ENCODE data around the gene CTNND1.

The CTNND1 gene

DNA sequence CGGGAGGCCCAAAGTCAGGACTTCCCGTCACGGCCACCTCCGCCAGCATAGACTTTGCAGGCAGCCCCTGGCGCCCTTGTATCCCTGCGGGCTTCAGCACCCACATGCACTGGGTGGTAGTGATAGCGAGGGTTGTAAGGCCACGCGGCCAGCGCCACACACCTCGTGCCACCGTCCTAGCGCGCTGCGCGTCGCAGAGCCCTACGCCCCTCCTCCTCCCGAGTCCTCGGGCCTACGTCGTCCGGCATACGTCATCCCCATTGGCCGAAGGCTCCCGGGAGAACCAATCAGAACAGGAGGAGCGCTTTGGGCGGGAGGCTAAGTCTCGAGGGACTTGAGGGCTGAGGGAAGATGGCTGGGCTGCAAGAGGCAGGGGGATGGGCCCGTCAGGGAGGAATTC lies 8.6 kb upstream of the CTNND1 start:
- H3K27me3 ChIP-seq (replicated peaks; ENCODE audit: control insufficient read depth, insufficient read depth, low read length) = no peaks in the 10 kb centered on the region
- DNase-seq (ENCODE audit: extremely low read depth, insufficient read length) = no peak
- no peak overlapping the region for H3K4me3 ChIP-seq (replicated peaks; ENCODE audit: low read depth, low read length)
- H3K36me3 ChIP-seq (ENCODE audit: control insufficient read depth, insufficient read depth, low read length) = no peaks in the 10 kb centered on the region
- TF ChIP-seq, protein P1, sequence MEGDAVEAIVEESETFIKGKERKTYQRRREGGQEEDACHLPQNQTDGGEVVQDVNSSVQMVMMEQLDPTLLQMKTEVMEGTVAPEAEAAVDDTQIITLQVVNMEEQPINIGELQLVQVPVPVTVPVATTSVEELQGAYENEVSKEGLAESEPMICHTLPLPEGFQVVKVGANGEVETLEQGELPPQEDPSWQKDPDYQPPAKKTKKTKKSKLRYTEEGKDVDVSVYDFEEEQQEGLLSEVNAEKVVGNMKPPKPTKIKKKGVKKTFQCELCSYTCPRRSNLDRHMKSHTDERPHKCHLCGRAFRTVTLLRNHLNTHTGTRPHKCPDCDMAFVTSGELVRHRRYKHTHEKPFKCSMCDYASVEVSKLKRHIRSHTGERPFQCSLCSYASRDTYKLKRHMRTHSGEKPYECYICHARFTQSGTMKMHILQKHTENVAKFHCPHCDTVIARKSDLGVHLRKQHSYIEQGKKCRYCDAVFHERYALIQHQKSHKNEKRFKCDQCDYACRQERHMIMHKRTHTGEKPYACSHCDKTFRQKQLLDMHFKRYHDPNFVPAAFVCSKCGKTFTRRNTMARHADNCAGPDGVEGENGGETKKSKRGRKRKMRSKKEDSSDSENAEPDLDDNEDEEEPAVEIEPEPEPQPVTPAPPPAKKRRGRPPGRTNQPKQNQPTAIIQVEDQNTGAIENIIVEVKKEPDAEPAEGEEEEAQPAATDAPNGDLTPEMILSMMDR (IDR thresholded peaks at IDR 0.05; ENCODE audit: insufficient read depth, low read length, poor library complexity, severe bottlenecking) = no peak

DNA sequence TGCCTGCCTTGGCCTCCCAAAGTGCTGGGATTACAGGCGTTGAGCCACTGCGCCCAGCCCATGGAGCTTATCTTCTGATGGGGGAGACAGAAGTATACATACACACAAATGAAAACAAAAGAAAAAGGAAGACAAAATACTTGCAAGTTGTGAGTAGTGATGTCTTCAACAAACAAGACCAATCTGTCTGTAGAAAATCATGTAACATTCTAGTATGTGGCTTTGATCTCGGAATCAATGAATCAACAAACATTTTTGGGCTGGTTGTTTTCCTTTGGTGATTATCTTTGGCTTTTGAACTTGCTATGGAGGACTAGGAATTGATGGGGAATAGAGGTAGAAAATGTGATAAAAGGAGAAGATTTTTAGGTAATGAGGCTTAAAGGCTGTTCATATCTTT lies 3.4 kb upstream of the CTNND1 start:
- no peaks in the 10 kb centered on the region for H3K36me3 ChIP-seq (ENCODE audit: control insufficient read depth, insufficient read depth, low read length)
- DNase-seq (ENCODE audit: extremely low read depth, insufficient read length) = no peak
- no peaks in the 10 kb centered on the region for H3K27me3 ChIP-seq (replicated peaks; ENCODE audit: control insufficient read depth, insufficient read depth, low read length)
- H3K4me3 ChIP-seq (replicated peaks; ENCODE audit: low read depth, low read length) = no peak overlapping the region
- TF ChIP-seq, protein P1 (IDR thresholded peaks at IDR 0.05; ENCODE audit: insufficient read depth, low read length, poor library complexity, severe bottlenecking) = no peak

DNA sequence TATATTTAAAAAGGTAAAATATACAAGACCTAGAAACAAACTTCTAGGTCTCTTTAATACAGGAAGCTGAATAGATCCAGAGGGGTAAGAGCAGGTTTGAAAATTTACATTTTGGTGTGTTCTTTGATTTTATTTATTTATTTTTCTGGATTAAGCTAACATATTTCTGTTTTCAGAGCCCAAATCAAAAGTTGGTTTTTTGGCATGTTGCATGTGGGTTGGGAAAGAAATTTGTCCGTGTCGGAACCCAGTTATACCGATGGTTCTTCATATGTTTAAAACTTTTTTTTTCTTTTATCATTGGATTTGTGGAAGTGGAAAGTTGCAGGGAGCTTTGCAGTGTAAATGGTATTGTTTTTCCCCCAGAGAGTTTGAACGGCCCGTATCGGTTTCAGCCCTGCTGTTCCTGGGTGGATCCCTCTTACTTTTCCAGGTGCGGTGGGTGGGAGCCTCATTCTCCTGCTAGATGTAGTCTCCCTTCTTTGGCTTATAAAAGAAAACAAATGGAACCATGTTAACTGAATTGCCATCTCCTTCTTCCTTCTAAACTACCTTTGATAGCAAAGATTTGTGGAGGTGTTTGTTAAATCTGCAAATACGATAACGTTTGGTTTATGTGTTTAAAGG lies 746 bp downstream of the CTNND1 start:
- no peak for DNase-seq (ENCODE audit: extremely low read depth, insufficient read length)
- Histone ChIP-seq H3K4me3 (replicated peaks; ENCODE audit: low read depth, low read length) (peak overlapping the region; percentile 54), H3K27me3 (replicated peaks; ENCODE audit: control insufficient read depth, insufficient read depth, low read length) (no peaks in the 10 kb centered on the region), H3K36me3 (ENCODE audit: control insufficient read depth, insufficient read depth, low read length) (no peaks in the 10 kb centered on the region)
- TF ChIP-seq, protein P1 (IDR thresholded peaks at IDR 0.05; ENCODE audit: insufficient read depth, low read length, poor library complexity, severe bottlenecking) = no peak

DNA sequence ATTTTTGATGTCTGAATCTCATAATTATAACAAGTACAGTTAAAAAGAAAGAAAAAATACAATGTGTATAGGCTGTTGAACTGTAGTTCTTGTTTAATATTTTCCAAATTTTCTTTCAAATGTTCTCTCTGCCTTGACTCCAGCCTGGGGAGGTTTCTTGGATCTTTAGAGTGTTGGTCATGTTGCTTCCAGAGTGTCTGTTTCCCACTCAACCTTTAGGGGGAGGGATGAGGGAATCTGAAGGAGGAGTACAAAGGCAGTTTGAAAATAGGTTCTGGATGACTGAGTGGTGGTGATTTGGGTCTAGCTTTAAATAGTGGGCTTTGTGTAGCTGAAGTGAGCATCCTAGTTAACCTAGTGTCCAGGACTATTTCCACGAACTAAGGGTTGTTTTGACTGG lies 2.0 kb downstream of the CTNND1 start:
- H3K36me3 ChIP-seq (ENCODE audit: control insufficient read depth, insufficient read depth, low read length) = no peaks in the 10 kb centered on the region
- TF ChIP-seq, protein P1 (IDR thresholded peaks at IDR 0.05; ENCODE audit: insufficient read depth, low read length, poor library complexity, severe bottlenecking) = no peak
- H3K4me3 ChIP-seq (replicated peaks; ENCODE audit: low read depth, low read length) = peak overlapping the region; percentile 31
- no peak for DNase-seq (ENCODE audit: extremely low read depth, insufficient read length)
- H3K27me3 ChIP-seq (replicated peaks; ENCODE audit: control insufficient read depth, insufficient read depth, low read length) = no peaks in the 10 kb centered on the region

DNA sequence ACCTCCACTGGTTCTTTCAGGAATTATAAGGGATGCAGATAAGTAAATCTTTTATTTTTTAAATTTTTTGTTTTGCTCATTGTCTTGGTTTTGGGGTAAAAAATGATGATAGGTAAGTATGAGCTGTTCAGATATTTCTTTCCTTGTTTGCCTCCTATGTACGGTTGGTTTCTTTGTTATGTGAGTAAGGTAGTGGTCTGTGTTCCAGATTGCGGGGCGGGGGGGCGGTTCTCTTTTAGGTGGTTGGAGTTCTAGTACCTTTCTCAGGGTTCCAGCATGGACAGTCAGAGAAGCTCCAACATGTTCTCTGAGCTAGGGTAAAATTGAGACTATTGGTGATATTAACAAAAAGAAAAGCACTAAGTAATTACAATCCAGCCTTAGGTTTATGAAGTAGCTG lies 2.4 kb downstream of the CTNND1 start:
- H3K4me3 ChIP-seq (replicated peaks; ENCODE audit: low read depth, low read length) = no peak overlapping the region; the same call in 1 of the 2 replicates
- H3K27me3 ChIP-seq (replicated peaks; ENCODE audit: control insufficient read depth, insufficient read depth, low read length) = no peaks in the 10 kb centered on the region
- no peaks in the 10 kb centered on the region for H3K36me3 ChIP-seq (ENCODE audit: control insufficient read depth, insufficient read depth, low read length)
- TF ChIP-seq, protein P1 (IDR thresholded peaks at IDR 0.05; ENCODE audit: insufficient read depth, low read length, poor library complexity, severe bottlenecking) = no peak
- DNase-seq (ENCODE audit: extremely low read depth, insufficient read length) = no peak

DNA sequence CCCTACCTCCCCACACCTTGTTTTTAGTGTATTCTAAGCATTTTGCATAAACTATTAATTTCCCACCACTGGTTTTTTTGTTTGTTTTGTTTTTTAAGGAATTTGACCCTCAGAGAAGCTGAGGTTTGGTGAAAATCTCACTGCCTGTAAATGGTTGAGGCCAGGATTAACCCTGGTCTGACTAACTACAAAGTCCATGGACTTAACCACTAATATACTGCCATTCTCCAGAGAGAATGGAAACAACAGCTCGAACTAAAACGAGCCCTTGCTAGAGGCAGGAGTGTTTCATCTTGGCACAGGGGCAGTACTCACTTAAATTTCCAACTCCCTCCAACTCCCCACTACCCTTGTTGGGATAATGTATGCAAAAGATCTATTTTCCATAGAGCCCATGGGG lies 3.0 kb downstream of the CTNND1 start:
- TF ChIP-seq, protein P1 (IDR thresholded peaks at IDR 0.05; ENCODE audit: insufficient read depth, low read length, poor library complexity, severe bottlenecking) = no peak
- Histone ChIP-seq H3K4me3 (replicated peaks; ENCODE audit: low read depth, low read length) (no peak overlapping the region; the same call in 1 of the 2 replicates), H3K27me3 (replicated peaks; ENCODE audit: control insufficient read depth, insufficient read depth, low read length) (no peaks in the 10 kb centered on the region), H3K36me3 (ENCODE audit: control insufficient read depth, insufficient read depth, low read length) (no peaks in the 10 kb centered on the region)
- DNase-seq (ENCODE audit: extremely low read depth, insufficient read length) = no peak

Measured in GM06990 (cell line).